Tibial artery (tissue), 4 donors: ENCODE data around the gene CNOT3.

Experiments
- DNase-seq, 2 donors: peaks; one replicate each; pipeline ENCODE4 v3.0.0-alpha.2; 2019
- H3K27ac ChIP-seq, 2 donors: fragments of 200-600 bp; sonication (generic) in 1 of 2; 1 replicate in 1 of 2; 2 replicates in 1 of 2; pipeline ENCODE4 v1.5.1; 2018 to 2019; ENCODE audit warnings: mild to moderate bottlenecking in 1 of 2
- H3K27me3 ChIP-seq, 2 donors: fragments of 200-600 bp; sonication (generic) in 1 of 2; one replicate each; pipeline versions ENCODE4 v1.5.1 to v1.6.0; 2016 to 2019
- H3K36me3 ChIP-seq, 3 donors: fragments of 200-600 bp; sonication (generic) in 2 of 3; one replicate each; pipeline ENCODE4 v1.5.1; 2016 to 2019; ENCODE audit warnings: mild to moderate bottlenecking in 2 of 3
- H3K4me1 ChIP-seq, 4 donors: fragments of 200-600 bp; sonication (generic) in 2 of 4; 1 replicate in 3 of 4; 2 replicates in 1 of 4; pipeline ENCODE4 v1.5.1; 2016 to 2019
- H3K4me3 ChIP-seq, 2 donors: fragments of 200-600 bp; sonication (generic) in 1 of 2; 1 replicate in 1 of 2; 2 replicates in 1 of 2; pipeline ENCODE4 v1.5.1; 2018 to 2019; ENCODE audit warnings: mild to moderate bottlenecking in 2 of 2
- H3K9me3 ChIP-seq, 3 donors: fragments of 200-600 bp; sonication (generic) in 1 of 3; one replicate each; pipeline ENCODE4 v1.5.1; 2016 to 2019
- CTCF ChIP-seq, 2 experiments: fragments of 200-600 bp in 1 of 2; fragments of 450-650 bp in 1 of 2; IDR thresholded peaks; one replicate each; pipeline ENCODE4 v1.5.1; 2017 to 2019; ENCODE audit warnings: antibody characterized with exemption in 2 of 2, mild to moderate bottlenecking in 1 of 2, moderate library complexity in 1 of 2
- intact Hi-C: fragments of 100-400 bp; cut with DNase I; formaldehyde crosslinking; loops from one replicate; pipeline ENCODE4 v1.15.0; 2023; ENCODE audit warnings: low total_unique reads

The CNOT3 gene

GRCh38 chr19:54125713-54126112, 11.8 kb upstream of the CNOT3 start:
- H3K36me3 ChIP-seq = peaks cover 82 to 98% (median 94%) of the 10 kb centered on the region in 3 donors
- no peak overlapping the region for H3K4me3 ChIP-seq
- H3K27me3 ChIP-seq = no peaks in the 10 kb centered on the region
- no peaks in the 10 kb centered on the region for H3K9me3 ChIP-seq
- no peak for TF ChIP-seq CTCF (IDR thresholded peaks at IDR 0.05)
- no peak for DNase-seq
- no peak overlapping the region for H3K27ac ChIP-seq
- intact Hi-C loops = no loop called here
- H3K4me1 ChIP-seq = no peaks in the 10 kb centered on the region

DNA sequence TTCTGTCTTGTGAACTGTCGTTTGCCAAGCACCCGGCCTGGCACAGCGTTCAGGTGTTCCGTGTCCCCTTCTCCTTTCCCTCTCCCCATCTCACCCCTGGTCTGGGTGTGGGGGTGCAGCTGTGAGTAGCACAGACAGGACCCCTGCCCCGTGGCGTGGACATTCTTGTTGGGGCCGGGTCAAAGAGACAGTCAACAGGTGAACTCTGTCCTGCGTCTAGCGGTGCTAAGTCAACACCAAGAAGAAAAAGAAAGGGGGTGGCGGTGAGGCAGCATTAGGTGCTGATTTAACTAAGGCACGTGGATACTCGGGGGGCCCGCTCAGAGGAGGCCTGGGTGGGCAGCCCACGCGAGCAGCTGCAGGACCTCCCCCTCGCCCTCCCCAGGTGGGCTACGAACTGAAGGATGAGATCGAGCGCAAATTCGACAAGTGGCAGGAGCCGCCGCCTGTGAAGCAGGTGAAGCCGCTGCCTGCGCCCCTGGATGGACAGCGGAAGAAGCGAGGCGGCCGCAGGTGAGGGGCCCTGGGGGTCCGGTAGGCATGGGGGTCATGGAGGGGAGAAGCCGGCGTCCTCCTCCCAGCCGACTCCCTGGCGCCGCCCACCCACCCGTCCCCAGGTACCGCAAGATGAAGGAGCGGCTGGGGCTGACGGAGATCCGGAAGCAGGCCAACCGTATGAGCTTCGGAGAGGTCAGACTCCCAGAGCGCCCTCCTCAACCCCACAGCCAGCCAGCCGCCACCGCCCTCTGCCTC, 9.7 kb upstream of the CNOT3 start:
- no peaks in the 10 kb centered on the region for H3K4me1 ChIP-seq
- no peak for DNase-seq
- H3K27ac ChIP-seq = no peak overlapping the region
- no peaks in the 10 kb centered on the region for H3K9me3 ChIP-seq
- intact Hi-C loops = no loop called here
- no peaks in the 10 kb centered on the region for H3K27me3 ChIP-seq
- H3K36me3 ChIP-seq = peaks cover 66 to 98% (median 81%) of the 10 kb centered on the region in 3 donors
- no peak overlapping the region for H3K4me3 ChIP-seq
- no peak for TF ChIP-seq CTCF (IDR thresholded peaks at IDR 0.05)

GRCh38 chr19:54128441-54128725, 9.2 kb upstream of the CNOT3 start:
- TF ChIP-seq CTCF (IDR thresholded peaks at IDR 0.05) = no peak
- intact Hi-C loops = no loop called here

DNA sequence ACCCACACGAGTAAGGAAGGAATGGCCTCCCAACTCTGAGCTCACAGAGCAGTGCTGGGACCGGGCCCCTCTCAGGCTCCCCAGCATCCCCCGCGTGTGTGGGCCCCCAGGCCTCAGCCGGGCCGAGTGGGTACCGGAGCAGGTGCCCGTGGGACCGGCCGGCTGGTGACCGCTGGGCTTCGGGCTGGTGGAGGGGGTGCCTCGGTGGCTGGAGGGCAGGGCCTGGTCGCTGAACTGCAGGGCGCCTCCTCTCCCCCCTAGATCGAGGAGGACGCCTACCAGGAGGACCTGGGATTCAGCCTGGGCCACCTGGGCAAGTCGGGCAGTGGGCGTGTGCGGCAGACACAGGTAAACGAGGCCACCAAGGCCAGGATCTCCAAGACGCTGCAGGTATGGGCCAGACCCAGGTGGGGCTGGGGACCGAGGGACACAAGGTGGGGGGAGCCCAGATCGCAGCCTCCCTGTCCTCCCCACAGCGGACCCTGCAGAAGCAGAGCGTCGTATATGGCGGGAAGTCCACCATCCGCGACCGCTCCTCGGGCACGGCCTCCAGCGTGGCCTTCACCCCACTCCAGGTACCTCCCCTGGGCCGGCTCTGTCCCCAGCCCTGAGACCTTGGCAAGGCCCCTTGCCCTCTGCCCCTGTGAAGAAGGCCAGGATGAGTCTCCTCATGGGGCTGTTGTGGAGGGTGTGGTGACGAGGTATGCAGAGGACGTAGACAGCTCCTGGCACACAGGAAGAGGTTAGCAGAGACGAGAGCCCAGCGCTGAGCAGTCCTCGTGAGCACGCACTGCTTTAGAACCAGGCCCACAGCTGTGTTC, 8.6 kb upstream of the CNOT3 start:
- no peak for TF ChIP-seq CTCF (IDR thresholded peaks at IDR 0.05)
- Histone ChIP-seq H3K4me1 (no peaks in the 10 kb centered on the region), H3K27ac (no peak overlapping the region), H3K36me3 (peaks cover 55 to 92% (median 74%) of the 10 kb centered on the region in 3 donors), H3K9me3 (no peaks in the 10 kb centered on the region), H3K4me3 (no peak overlapping the region), H3K27me3 (no peaks in the 10 kb centered on the region)
- intact Hi-C loops = no loop called here
- DNase-seq = no peak

More at GRCh38 chr19:54128441-54128725, 9.2 kb upstream of the CNOT3 start:
- H3K27ac ChIP-seq = no peak overlapping the region
- no peaks in the 10 kb centered on the region for H3K9me3 ChIP-seq
- no peaks in the 10 kb centered on the region for H3K27me3 ChIP-seq
- DNase-seq = no peak
- peaks cover 61 to 98% (median 80%) of the 10 kb centered on the region in 3 donors for H3K36me3 ChIP-seq
- no peak overlapping the region for H3K4me3 ChIP-seq
- H3K4me1 ChIP-seq = no peaks in the 10 kb centered on the region

DNA sequence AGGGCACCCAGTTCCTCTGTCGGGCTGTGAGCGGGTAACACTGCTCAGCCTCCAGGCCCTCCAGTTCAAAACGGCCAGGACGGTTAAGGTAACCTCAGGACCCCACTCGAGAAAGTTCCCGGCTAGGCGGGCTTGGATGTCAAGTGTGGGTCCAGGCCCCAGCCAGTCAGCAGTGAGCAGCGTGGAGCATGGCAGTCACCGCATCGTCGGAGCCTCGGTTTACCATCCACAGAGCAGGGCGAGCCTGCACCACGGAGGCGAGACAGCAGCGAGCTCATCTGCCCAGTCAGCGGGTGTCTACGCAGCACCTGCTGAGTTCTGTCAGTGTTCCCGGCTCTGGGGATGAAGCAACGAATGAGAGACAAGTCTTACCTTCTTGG, 8.0 kb upstream of the CNOT3 start:
- intact Hi-C loops = no loop called here
- TF ChIP-seq CTCF (IDR thresholded peaks at IDR 0.05) = no peak
- Histone ChIP-seq H3K4me3 (no peak overlapping the region), H3K27me3 (no peaks in the 10 kb centered on the region), H3K9me3 (no peaks in the 10 kb centered on the region), H3K27ac (no peak overlapping the region), H3K4me1 (no peaks in the 10 kb centered on the region), H3K36me3 (peaks cover 49 to 86% (median 68%) of the 10 kb centered on the region in 3 donors)
- DNase-seq = no peak
